Esophagus squamous epithelium (tissue), 5 donors: Measurements from ENCODE around the gene PHAX. TPM values are rescaled to one million over a fixed set of nuclear protein-coding genes. Genes with fewer than 3 reads are reported as not detected.

ENCODE experiments used
- DNase-seq: peaks from one replicate; lab custom pipeline; 2025; lab: John Stamatoyannopoulos, UW
- H3K27ac ChIP-seq, 4 donors: fragments of 200-600 bp; sonication (generic); one replicate each; pipeline ENCODE4 v1.5.1; 2016 to 2019; ENCODE audit warnings: mild to moderate bottlenecking in 1 of 4
- H3K27me3 ChIP-seq, 4 donors: fragments of 200-600 bp; sonication (generic); 1 replicate in 3 of 4; 2 replicates in 1 of 4; pipeline versions ENCODE4 v1.5.1 to v1.6.0; 2017 to 2021; ENCODE audit warnings: antibody characterized with exemption in 1 of 4
- H3K36me3 ChIP-seq, 3 donors: fragments of 200-600 bp; sonication (generic); one replicate each; pipeline ENCODE4 v1.5.1; 2016 to 2019
- H3K4me1 ChIP-seq, 3 donors: fragments of 200-600 bp; sonication (generic); one replicate each; pipeline ENCODE4 v1.5.1; 2017 to 2019
- H3K4me3 ChIP-seq, 4 donors: fragments of 200-600 bp; sonication (generic); 1 replicate in 3 of 4; 2 replicates in 1 of 4; pipeline ENCODE4 v1.5.1; 2016 to 2019; ENCODE audit warnings: mild to moderate bottlenecking in 2 of 4, moderate library complexity in 1 of 4
- H3K9me3 ChIP-seq, 3 donors: fragments of 200-600 bp; sonication (generic); one replicate each; pipeline ENCODE4 v1.5.1; 2016 to 2019
- CTCF ChIP-seq, 6 experiments: fragments of 450-650 bp in 4 of 6; fragments of 200-600 bp in 2 of 6; sonication (generic) in 2 of 6; IDR thresholded peaks; one replicate each; pipeline ENCODE4 v1.5.1; 2016 to 2019; ENCODE audit warnings: antibody characterized with exemption in 6 of 6, mild to moderate bottlenecking in 4 of 6, moderate library complexity in 4 of 6
- POLR2A ChIP-seq, 4 donors: fragments of 450-650 bp; IDR thresholded peaks; one replicate each; pipeline ENCODE4 v1.6.1; 2017; ENCODE audit warnings: antibody characterized with exemption in 4 of 4, mild to moderate bottlenecking in 4 of 4, moderate library complexity in 3 of 4
- WGBS, 2 donors: methylation state at CpG; one replicate each; pipeline ENCODE4 v1.1.5; 2018; 5-methylcytosine and 5-hydroxymethylcytosine counted together
- intact Hi-C: fragments of 100-400 bp; cut with DNase I; formaldehyde crosslinking; loops from one replicate; pipeline ENCODE4 v1.15.0; 2022
- total RNA-seq, 4 donors: library from RNA; depleted of rRNA; stranded (reverse); fragments of >200 nt; gene quantifications; one replicate each; pipeline ENCODE4 v1.1.0, GENCODE V29; 2016
- donor health status: DM: yes; HTN: yes; CAD: no.

PHAX gene
- total RNA-seq, 4 donors from 2014 or later: 40.3 to 59.5 (median 49.3) TPM

DNA sequence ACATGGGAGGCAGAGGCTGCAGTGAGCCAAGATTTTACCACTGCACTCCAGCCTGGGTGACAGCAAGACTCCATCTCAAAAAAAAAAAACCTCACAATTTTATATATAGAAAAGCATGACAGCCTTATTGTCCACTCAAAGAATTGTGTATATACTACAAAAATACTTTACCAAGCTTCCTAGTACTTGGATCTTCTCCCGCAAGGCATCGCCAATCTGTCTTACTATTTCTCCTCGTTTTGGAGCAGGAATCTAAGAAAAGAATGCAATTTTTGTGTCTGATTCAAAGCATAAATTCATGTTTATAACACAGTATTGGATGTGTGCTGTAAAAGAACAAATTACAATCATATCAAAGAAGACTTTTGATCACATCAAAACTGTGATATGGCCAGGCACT is 17.0 kb upstream of the PHAX start:
- no peaks in the 10 kb centered on the region for H3K27me3 ChIP-seq
- intact Hi-C loops: no loop called here
- peaks cover 0 to 100% (median 19%) of the 10 kb centered on the region in 3 donors for H3K36me3 ChIP-seq
- H3K4me1 ChIP-seq: no peaks in the 10 kb centered on the region
- WGBS, 2 donors: 81 to 85% methylated on average over 3 of the region's 3 CpGs
- no peaks in the 10 kb centered on the region for H3K9me3 ChIP-seq
- TF ChIP-seq POLR2A (IDR thresholded peaks at IDR 0.05) (no peak), CTCF (IDR thresholded peaks at IDR 0.05) (no peak)
- DNase-seq: no peak
- no peak overlapping the region for H3K27ac ChIP-seq
- no peak overlapping the region for H3K4me3 ChIP-seq

DNA sequence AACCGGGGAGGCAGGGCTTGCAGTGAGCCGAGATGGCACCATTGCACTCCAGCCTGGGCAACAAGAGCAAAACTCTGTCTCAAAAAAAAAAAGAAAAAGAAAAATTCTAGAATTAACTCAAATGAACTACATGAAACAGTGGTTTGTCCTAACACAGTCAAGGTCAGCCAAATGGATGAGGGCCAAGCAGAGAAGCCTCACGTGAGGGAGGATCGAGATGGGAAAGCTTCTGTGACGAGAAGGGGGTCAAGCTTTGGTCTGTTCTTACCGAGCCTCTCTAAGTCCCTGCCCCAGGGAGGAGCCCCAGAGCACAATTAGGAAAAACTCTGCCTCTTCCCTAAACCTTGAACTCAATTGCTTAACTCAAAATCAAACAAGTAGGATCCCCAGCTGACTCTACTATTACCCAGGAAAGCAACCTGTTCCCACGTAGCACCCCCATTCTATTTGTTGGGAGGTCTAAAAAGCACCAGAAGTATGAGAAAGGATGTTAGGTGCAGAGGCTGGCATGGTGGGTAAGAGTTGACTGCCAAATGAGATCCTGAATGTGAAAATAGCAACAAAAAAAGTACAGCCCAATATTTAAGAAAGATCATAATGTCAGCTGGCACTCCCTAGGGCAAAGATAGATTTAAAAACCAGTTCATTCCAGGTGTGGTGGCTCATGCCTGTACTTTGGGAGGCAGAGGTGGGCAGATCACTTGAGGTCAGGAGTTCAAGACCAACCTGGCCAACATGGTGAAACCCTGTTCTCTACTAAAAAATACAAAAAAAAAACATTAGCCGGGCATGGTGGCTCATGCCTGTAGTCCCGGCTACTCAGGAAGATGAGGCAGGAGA is 13.0 kb upstream of the PHAX start:
- no peak for DNase-seq
- TF ChIP-seq POLR2A (IDR thresholded peaks at IDR 0.05) (no peak), CTCF (IDR thresholded peaks at IDR 0.05) (no peak)
- peaks cover 0 to 97% (median 8%) of the 10 kb centered on the region in 3 donors for H3K36me3 ChIP-seq
- no peaks in the 10 kb centered on the region for H3K9me3 ChIP-seq
- 80 to 81% methylated on average over 9 of the region's 9 CpGs for WGBS, 2 donors
- peaks cover 0 to 17% (median 0%) of the 10 kb centered on the region in 3 donors for H3K4me1 ChIP-seq
- no peak overlapping the region for H3K27ac ChIP-seq
- no peaks in the 10 kb centered on the region for H3K27me3 ChIP-seq
- intact Hi-C loops: no loop called here
- no peak overlapping the region for H3K4me3 ChIP-seq

DNA sequence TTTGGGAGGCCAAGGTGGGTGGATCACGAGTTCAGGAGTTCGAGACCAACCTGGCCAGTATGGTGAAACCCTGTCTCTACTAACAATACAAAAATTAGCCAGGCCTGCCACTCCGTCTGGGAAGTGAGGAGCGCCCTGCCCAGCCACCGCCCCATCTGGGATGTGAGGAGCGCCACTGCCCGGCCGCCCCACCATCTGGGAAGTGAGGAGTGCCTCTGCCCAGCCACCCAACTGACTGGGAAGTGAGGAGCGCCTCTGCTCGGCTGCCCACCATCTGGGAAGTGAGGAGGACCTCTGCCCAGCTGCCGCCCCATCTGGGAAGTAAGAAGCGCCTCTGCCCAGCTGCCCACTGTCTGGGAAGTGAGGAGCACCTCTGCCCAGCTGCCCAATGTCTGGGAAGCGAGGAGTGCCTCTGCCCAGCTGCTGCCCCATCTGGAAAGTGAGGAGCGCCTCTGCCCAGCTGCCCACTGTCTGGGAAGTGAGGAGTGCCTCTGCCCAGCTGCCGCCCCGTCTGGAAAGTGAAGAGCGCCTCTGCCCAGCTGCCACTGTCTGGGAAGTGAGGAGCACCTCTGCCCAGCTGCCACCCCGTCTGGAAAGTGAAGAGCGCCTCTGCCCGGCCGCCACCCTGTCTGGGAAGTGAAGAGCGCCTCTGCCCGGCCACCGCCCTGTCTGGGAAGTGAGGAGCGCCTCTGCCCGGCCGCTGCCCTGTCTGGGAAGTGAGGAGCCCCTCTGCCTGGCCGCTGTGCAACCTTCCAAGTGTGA is 11.0 kb upstream of the PHAX start:
- Histone ChIP-seq H3K36me3 (peaks cover 0 to 78% (median 8%) of the 10 kb centered on the region in 3 donors), H3K4me3 (no peak overlapping the region), H3K4me1 (peaks cover 0 to 36% (median 0%) of the 10 kb centered on the region in 3 donors), H3K27me3 (no peaks in the 10 kb centered on the region), H3K27ac (no peak overlapping the region), H3K9me3 (no peaks in the 10 kb centered on the region)
- intact Hi-C loops: no loop called here
- 96% methylated on average over 4 of the region's 28 CpGs; no CpG with 5 or more reads in 1 of the 2 donors for WGBS, 2 donors
- no peak for DNase-seq
- TF ChIP-seq CTCF (IDR thresholded peaks at IDR 0.05): no peak
- no peak for TF ChIP-seq POLR2A (IDR thresholded peaks at IDR 0.05)

DNA sequence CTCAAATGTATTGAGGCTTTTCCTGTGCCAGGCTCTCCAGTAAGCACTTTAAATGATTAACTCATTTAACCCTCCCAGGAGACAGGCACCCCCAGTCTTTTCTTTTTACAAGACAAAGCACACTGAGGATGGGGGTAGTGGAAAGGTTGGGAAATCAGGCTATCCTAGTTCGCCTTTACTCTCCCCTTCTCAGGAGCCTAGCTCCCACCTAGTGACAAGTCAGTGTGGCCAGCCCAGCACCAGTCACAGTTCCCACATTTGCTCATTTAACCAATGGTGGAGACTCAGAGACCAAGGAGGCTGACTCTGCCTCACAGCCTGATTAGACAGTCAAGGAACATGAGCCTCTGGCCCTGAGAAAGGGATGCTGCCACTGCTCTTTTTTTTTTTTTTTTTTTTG is 9.2 kb upstream of the PHAX start:
- no peak for TF ChIP-seq POLR2A (IDR thresholded peaks at IDR 0.05)
- TF ChIP-seq CTCF (IDR thresholded peaks at IDR 0.05): no peak
- WGBS, 2 donors: 89 to 90% methylated on average over 1 of the region's 1 CpG
- Histone ChIP-seq H3K9me3 (no peaks in the 10 kb centered on the region), H3K4me1 (peaks cover 0 to 54% (median 5%) of the 10 kb centered on the region in 3 donors), H3K36me3 (peaks cover 0 to 59% (median 0%) of the 10 kb centered on the region in 3 donors), H3K27ac (no peak overlapping the region), H3K27me3 (no peaks in the 10 kb centered on the region), H3K4me3 (no peak overlapping the region)
- no peak for DNase-seq
- intact Hi-C loops: no loop called here
